Left cardiac atrium (tissue), 4 donors: Measurements from ENCODE around the gene EIF3L. TPM values are rescaled to one million over a fixed set of nuclear protein-coding genes. Genes with fewer than 3 reads are reported as not detected.

Source experiments
- ATAC-seq, 2 donors: fragments of 200-7000 bp; cut with Tn5 transposase; one replicate each; pipeline ENCODE4 v1.9.1; 2020; ENCODE audit warnings: mild to moderate bottlenecking in 2 of 2, moderate library complexity in 2 of 2
- DNase-seq: peaks from one replicate; pipeline ENCODE4 v3.0.0-alpha.2; 2020
- intact Hi-C, 2 donors: fragments of 100-400 bp; cut with DNase I; formaldehyde crosslinking; loops; one replicate each; pipeline versions ENCODE4 v1.14.1 to v1.15.1; 2022 to 2023
- total RNA-seq, 2 donors: library from RNA; stranded (reverse); fragmentation: NEBNext Ultra II Directional; extraction: Animal tissue kit (Norgen Biotek cat#: 25700); gene quantifications; one replicate each; pipeline ENCODE4 v1.2.1, GENCODE V29; 2021
- donor health status: DM: no; HTN: yes; CAD: no.
- donor health status: DM: no; HTN: yes; CAD: no; lungs with severe emphysema.
- donor health status: DM: yes; HTN: yes; CAD: no.
- donor health status: Dilated cardiomyopathy.

The EIF3L gene
- total RNA-seq, 2 donors from 2014 or later: 282 to 298 TPM

DNA sequence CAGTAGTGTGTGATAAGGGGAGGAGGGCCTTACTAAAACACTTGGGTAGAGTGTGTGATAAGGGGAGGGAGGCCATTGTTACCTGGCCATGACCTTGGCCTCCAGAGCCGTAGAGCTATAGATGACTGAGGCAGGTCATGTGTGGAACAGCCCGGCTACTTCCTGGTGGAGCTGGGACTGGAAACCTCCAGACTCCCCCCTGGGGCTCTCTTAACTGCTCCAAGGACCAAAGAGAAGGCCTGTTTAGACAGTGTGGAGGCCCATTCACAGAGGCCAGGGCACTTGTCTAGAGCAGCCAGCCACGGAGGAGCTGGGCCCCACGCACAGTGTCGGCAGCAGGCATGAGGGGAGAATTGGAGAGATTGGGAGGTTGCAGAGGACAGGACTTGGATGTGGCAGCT, 44.4 kb downstream of the EIF3L start:
- ATAC-seq (no peak), DNase-seq (no peak)
- intact Hi-C loops: no loop called here

DNA sequence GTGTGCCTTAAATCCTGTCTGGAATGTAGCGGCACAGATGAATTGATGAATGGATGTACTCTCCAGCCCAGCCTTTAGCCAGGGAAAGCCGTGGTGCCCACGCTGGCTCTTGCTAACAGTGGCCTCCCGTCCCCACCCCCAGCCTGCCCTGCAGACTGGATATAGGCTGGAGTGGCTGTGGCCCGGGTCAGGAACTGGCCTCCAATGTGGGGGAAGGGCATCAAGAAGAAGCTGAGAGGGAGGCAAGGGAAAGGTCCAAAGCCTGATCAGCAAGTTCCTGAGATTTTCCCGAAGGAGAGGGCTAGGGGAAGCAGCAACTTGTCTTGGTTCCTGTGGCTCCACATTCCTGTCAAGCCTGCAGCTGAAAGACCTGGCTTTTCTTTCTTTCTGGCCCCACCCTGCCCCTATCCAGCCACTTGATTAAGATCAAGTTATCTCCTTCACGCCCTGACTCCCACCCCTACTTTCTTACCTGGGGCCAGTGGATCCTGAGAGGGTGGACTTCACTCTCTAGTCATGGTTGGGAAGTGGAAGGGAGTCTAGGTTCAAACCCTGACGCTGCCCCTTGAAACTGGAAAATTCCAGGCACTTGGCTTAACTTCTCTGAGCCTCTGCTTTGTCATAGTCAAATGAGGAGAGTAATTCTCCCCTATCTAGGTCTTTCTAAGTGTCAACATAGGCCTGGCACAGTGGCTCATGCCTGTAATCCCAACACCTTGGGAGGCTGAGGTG, 45.9 kb downstream of the EIF3L start:
- intact Hi-C loops: no loop called here
- DNase-seq (no peak), ATAC-seq (no peak)

DNA sequence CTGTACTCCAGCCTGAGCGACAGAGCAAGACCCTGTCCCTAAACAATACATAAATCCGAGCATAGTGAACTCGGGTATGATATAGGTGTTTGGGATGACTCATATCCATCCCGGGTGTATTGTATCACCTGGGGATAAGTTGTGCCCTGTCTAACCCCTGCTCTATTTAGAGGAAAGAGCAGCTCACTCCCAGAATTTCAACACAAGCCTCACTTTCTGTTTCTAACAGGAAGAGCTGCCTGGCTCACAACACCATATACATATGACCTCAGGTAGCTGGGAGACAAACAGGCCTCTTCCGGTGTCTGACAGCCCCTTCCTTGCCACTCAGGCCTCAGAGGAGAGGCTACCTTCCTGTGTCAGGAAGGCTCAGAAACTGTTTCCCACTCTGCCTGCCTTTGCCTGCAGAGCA, 47.0 kb downstream of the EIF3L start:
- ATAC-seq (peak in 1 of 2 donors; percentile 10), DNase-seq (no peak)
- intact Hi-C loops: no loop called here

DNA sequence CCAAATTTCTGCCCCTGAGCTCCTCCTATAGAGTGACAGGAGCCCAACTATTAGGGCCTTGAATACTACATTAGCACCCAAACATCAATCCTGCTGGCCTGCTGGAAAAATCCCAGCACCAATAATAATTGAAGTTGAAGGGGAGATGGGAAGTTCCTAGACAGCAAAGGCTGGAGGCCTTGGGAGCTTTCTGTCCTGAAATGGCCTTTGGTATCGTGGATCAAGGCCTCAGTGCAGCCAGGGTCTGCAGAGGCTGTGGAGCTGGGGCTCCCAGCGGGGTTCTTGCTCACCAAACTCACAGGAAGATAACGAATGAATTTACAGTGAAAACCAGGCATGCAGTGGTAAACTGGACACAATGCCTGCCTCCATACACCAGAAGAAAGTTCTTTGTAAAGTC, 47.7 kb downstream of the EIF3L start:
- intact Hi-C loops: no loop called here
- ATAC-seq (no peak), DNase-seq (no peak)

DNA sequence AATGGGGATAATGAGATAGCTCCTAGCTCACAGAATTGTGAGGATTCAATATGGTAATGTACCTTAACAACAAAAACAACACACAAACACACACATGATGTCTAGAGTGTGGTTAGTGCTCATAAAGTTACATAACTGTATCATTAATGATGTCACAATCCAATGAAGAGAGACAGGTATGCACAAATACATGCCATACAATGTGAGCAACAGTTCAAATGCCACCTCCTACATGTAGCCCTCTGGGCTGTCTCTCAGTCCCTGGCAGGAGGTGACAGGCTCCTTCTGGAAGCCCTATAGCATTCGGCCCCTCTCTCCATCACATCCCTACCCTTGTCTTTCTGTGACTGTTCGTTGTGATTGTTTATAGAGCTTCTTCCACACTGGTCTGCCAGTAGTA, 48.6 kb downstream of the EIF3L start:
- intact Hi-C loops: no loop called here
- ATAC-seq: no peak
- DNase-seq: no peak

DNA sequence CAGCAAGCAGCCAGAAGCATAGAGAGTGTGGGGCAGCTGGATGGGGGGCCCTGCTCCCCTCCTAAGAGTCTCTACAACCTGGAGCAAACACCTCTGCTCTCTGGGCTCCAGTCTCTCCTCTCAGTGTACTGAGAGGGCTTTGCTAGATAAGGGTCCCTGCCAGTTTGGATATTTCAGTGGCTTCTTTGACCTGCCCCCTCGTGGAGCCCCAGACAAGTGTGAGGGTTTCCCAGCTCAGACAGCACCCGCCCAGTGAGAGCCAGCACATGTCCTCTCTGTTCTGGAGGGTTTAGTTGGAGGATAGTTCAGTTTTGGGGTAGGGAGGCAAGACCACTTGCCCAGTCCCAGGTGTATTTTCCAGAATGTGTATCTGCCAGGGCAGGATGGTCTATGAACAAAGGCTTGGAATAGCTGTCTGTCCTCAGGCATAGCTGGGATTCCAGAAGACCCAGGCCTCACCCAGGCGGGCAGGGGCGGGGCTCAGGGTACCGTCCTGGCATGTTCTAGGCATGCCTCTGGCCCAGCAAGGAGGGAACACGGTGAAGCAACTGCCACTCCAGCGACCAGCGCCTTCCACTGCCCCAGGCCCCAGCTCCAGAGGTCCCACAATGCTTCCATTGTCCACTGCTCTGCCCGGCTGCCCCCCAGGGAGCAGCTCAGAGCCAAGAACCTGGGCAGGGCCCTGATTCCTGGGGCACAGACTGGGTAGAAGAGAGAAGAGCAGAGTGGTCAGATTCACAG, 49.4 kb downstream of the EIF3L start:
- no peak for DNase-seq
- peak; percentile 15 to 18 for ATAC-seq
- intact Hi-C loops: no loop called here

DNA sequence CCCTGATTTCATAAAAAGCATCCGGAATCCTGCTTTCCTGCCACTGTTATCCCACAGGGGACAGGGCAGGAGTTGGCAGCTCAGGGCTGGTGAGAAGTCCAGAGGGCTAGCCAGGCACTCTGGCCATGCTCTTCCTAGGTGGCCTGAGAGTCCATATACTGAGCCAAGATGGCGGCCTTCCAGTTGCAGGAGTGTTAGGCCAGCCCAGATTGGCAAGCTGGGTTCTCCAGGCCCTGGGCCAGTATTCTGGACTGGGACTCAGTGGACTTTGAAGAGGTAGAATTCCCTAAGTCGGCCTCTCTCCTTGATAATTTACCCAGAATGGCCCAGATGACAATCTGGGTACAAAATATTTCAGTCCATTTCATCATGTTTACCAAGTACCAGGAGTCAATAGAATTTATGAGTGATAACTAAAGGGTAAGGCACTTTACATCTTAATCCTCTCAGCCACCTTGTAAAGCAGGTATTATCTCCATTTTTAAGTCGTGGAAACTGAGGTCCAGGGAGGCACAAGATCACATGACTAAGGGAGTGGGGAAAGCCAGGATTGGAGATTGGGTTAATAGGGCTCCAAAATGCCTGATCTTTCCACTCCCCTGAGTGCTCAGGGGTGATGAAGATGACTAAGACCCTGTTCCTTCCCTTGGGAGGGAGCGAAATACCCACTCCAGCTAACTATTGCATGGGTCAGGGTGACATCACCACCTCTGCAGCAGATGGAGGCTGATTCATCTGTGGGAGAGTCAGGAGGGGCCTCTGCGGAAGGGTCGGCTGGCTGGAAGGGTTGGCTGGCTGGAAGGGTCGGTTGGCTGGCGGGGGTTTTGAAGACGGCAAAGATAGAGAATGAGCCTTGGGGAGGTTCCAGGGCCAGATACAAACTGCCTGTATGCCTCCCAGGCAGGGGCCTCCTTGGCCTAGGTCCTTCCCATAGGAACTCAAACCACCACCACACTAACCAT, 55.6 kb downstream of the EIF3L start:
- intact Hi-C loops: no loop called here
- peak; percentile 79 for DNase-seq
- peak; percentile 61 to 91 for ATAC-seq

DNA sequence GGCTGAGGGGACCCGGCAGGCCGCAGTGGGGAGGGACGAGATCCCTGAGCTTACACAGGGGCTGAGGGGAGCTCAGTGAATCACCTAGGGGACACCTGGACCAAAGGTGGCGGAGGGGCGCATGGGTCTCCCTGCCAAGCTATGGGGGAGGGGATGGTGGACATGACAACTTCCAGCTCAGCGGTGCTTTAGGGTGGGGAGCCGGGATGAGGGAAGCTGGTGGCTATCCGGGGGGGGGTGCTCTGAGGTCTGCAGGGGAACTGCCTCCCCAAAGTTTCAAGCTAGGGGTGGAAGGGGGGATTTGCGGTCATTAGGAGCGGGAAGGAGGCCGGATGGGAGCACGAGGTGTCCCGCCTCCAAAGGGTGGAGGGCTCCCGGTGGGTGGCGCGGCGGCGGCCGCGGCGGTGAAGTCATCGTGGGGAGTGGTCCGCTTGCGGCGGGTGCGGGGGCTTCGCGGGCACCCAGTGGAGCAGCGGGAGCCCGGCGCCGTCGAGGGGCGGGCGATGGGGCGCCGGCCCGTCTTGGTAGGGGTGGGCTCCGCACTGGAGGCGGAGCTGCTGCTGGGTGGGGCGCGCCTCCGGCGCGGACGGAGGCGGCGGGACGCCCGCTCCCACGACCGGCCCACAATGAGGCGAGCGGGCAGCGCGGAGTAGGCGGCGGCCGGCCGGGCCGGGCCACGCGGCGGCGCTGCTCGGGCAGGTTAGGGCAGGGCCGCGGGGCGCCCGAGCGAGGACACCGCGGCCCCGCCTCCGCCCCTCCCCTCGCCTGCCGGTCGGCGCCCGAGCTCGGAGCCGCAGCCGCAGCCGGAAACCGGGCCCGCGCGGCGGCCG, 56.5 kb downstream of the EIF3L start, which contains the start of gene MICALL1:
TSS of gene MICALL1 (plus strand) at position 764 of the 830 bp plus-strand sequence. CDS start 126 bp downstream, outside the sequence.
- ATAC-seq (peak; percentile 89 to 90), DNase-seq (peak; percentile 80)
- intact Hi-C loops: loop anchor here in 1 of 2 donors (1.0 kb wide), 1 partner anchor 29 kb away; no protein-coding TSS in a partner anchor

DNA sequence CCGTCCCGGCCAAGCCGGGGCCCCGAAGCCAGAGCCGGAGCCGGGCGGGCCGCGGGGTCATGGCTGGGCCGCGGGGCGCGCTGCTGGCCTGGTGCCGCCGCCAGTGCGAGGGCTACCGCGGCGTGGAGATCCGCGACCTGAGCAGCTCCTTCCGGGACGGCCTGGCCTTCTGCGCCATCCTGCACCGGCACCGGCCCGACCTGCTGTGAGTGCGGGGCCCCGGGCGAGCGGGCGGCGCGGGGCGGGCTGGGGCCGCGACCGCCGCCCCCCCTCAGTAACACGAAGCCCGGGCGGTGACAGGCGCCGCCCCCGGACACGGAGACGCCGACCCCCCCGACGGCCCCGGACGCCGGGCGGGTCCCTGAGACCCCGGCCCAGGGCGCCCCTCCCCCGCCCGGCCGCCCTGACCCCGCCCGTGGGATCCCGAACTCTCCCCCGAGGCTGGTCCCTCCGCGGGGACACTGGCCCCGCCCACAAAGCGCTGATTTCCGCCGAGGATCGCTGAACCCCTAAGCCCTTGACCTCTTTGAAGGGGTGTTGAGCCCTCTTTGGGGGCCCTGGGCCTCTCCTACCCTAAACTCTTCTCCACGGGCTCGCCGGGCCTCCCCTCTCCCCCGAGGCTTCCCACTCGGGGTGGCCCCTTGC, 57.3 kb downstream of the EIF3L start:
- intact Hi-C loops: loop anchor here in 1 of 2 donors (1.0 kb wide), 1 partner anchor 28 kb away; no protein-coding TSS in a partner anchor
- peak in 1 of 2 donors; percentile 6 for ATAC-seq
- DNase-seq: peak; percentile 51

DNA sequence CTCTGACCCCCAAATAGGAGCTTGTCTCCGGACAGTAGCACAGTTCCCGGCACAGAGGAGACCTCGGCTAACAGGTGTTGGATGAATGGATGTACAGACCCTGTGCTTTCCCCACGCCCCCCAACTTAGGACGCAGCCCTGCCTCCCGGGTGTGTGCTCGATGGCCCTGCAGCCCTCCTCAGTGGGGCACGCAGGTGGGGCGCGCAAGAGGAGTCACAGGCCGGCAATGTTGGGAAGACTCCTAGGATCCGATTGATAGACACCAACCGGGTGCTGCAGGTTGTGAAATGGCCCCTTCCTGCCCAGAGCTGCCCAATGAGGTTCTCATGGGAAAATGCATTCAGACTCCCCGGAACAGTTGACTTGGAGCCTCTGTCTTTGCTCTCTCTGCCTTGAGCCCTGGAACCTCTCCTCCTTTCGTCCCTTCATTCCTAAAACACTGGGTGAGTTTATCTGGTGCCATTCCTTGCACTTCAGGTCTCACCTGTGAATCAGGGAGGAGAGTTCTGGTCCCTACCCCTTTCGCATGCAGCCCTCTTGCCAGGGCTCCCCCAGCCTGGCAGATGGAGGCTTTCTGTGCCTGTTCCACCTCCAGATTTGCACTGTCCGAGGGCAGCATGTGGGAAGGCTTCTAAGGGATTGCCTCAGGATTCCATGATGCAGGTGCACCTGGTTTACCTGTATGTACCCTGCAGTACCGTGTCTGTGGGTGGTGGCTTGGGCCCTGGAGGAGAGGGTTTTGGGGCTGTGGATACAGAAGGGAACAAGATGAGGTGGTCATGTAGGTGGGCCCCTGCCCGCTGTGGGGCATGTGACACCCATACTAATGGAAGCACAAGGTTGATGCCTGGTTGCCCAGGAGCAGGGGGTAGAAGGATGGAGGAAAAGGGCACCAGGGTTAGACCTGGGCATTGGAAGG, 58.1 kb downstream of the EIF3L start:
- intact Hi-C loops: no loop called here
- DNase-seq (no peak), ATAC-seq (no peak)

DNA sequence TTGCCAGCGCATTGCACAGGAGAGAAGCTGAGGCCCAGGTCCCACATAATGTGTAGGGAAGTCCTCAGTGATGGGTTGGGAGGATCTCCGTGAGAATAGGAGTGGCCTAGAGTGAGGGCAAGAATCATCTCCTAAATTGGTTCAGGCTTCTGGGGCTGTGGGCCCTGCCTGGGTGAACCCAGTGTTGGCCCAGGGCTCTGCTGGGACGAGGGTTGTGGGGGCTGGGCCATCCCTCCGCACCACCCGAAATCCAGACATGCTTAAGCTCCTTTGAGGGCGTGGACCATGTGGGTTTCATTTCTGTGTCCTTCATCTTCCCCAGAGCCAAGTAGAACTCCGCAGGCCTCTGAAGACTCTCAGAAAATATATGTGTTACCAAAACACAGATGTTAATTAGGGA, 60.5 kb downstream of the EIF3L start:
- DNase-seq: no peak
- ATAC-seq: no peak
- intact Hi-C loops: no loop called here

DNA sequence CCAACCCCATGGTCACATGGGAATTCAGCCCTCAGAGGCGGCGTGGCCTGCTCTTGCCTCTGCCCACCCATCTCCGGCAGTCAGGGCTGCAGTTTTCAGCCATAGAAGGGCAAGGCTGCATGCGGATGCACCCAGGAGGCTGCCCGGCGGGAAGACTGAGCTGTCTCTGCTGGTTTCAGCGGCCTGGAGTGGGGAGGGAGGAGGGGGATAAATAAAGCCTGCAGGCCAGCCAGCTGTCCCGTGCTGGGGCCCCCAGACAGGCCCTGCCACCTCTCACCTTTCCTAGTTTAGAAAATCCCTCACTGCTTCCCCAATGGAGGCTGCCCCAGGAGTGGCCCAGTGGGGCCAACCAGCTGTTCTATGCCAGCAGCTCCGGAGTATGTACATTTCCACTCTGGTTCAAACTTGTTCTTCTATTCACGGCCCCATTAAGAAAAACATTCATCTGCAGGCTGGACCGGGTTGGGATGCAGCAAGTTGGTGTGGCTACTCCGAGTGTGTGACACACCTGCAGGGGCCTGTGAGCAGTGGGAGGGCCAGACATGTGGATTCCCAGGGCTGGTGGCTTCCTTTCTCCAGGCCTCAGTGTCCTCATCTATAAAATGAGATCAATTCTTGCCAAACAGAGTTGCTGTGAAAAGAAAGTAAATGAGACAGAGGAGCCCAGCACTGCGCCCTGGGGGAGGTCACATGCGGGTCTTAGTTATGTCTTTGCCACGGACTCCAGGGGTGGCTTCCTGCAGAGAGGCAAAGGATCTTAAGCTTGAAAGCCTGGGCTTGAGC, 61.9 kb downstream of the EIF3L start:
- intact Hi-C loops: no loop called here
- DNase-seq: no peak
- ATAC-seq: no peak

DNA sequence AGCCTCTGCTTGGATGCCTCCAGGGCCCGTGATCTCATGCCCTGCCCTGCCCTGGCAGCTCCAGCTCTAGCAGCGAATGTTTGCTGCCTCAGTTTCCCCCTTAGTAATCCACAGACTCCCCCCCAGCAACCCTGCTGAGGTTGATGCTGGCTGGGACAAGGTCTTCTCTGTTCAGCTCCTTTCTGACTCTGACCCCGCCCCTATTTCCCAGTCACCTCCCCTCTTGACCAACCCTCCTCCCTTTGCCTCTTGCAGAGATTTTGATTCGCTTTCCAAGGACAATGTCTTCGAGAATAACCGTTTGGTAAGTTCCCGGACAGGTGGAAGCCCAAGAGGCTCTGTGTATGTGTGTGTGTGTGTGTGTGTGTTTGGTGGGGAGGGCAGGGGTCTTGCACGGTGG, 62.5 kb downstream of the EIF3L start:
- intact Hi-C loops: no loop called here
- ATAC-seq (no peak), DNase-seq (no peak)

DNA sequence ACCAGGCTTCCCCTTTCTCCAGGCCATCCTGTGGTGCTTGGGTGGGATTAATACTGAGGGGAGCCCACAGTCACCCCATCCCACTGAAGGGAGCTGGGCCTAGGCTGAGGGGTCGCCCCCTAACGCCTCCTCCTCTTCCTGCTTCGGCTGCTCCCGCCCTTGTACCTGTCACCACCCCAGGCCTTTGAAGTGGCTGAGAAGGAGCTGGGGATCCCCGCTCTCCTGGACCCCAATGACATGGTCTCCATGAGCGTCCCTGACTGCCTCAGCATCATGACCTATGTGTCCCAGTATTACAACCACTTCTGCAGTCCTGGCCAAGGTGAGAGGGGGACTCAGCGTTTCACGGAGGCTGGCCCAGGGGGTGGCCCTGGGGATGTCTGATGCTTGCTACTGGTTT, 63.0 kb downstream of the EIF3L start:
- ATAC-seq: no peak
- no peak for DNase-seq
- intact Hi-C loops: no loop called here

DNA sequence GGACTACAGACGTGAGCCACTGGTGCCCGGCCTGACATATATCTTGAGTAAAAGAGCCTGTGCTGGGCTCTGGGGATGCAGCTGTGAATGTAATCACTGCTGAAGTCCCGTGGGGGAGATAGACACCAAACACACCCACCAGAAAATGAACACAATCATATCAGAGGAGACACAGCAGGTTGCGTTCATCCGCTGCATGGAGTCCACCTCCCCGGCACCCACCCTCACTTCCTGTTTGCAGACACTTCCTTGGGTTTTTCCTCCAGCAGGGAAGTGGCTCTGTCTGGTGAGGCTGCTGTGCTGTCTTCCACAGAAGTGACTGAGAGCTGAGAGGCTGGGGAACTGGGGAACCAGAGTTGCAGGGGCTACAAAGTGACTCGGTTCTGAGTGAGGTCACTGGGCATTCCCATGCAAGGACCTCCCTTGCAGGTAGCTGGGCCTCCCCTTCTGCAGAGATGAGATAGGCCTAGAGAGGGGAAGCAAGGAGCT, 64.1 kb downstream of the EIF3L start:
- DNase-seq (no peak), ATAC-seq (peak in 1 of 2 donors; percentile 24)
- intact Hi-C loops: no loop called here

DNA sequence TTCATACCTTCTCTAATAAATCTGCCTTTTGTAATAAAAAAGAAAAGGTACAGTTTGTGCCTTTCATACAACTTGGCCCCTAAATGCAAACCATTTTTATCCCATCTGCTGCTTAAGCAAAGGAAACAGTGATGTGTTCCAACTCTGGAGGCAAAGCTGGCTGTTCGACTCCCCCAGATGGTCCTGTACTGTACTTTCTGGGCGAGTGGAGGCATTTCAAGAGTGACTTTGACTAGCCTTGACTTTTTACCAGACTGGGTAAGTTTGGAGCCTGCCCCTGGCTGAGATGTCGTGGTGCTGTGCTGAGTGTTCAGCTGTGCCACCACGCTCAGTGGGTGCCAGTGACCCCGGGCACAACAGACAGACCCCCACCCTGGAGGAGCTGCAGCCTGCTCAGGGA, 67.1 kb downstream of the EIF3L start:
- ATAC-seq (no peak), DNase-seq (no peak)
- intact Hi-C loops: no loop called here
